Ovary (tissue), 9 donors: ENCODE measurements around the gene AGPS. TPM values are rescaled to one million over a fixed set of nuclear protein-coding genes. Genes with fewer than 3 reads are reported as not detected.
"Not testable (repeated sequence)": the region's sequence is repeated elsewhere in the genome, so short reads cannot be mapped to it uniquely, and the experiment has no call there.

Experiments
- DNase-seq, 5 donors: peaks; one replicate each; pipeline ENCODE4 v3.0.0-alpha.2; 2019 to 2020
- H3K27ac ChIP-seq, 2 donors: fragments of 200-600 bp; one replicate each; pipeline versions ENCODE4 v1.5.1 to v1.8.0; 2019 to 2022
- H3K27me3 ChIP-seq: fragments of 200-600 bp; one replicate; pipeline ENCODE4 v1.8.0; 2022
- H3K36me3 ChIP-seq: fragments of 200-600 bp; sonication (generic); one replicate; pipeline ENCODE4 v1.5.1; 2019
- H3K4me1 ChIP-seq: one replicate; pipeline ENCODE4 v1.8.1; 2013; ENCODE audit warnings: mild to moderate bottlenecking, moderate library complexity; ENCODE audit not compliant: insufficient read depth
- H3K4me3 ChIP-seq: fragments of 200-600 bp; sonication (generic); one replicate; pipeline ENCODE4 v1.5.1; 2017
- H3K9me3 ChIP-seq, 2 donors: fragments of 200-600 bp in 1 of 2; sonication (generic) in 1 of 2; one replicate each; pipeline versions ENCODE4 v1.5.1 to v1.8.1; 2013 to 2019; ENCODE audit warnings: mild to moderate bottlenecking in 1 of 2, moderate library complexity in 1 of 2
- EP300 ChIP-seq: sonication (generic); formaldehyde crosslinking; IDR thresholded peaks from one replicate; pipeline ENCODE4 v1.6.1; 2017; ENCODE audit warnings: antibody characterized with exemption
- POLR2A ChIP-seq: fragments of 450-650 bp; IDR thresholded peaks from one replicate; pipeline ENCODE4 v1.6.1; 2017; ENCODE audit warnings: antibody characterized with exemption, mild to moderate bottlenecking, moderate library complexity
- WGBS, 3 donors: extraction: QIAGEN DNeasy Blood & Tissue Kit in 1 of 3; methylation state at CpG; one replicate each; pipeline versions ENCODE4 v1.1.5 to v1.1.7; 2013 to 2017; 5-methylcytosine and 5-hydroxymethylcytosine counted together
- intact Hi-C, 4 donors: fragments of 100-400 bp; cut with DNase I; formaldehyde crosslinking; loops; one replicate each; pipeline versions ENCODE4 v1.11.0 to v1.15.1; 2022 to 2023
- polyA plus RNA-seq, 2 donors: library from polyadenylated mRNA; stranded (reverse); fragments of 200-250 nt in 1 of 2; fragments of 350-450 nt in 1 of 2; fragmentation: Illumina TruSeq in 1 of 2; extraction: RNeasy Lipid Tissue Mini Kit (QIAGEN cat#74804) in 1 of 2; gene quantifications; one replicate each; pipeline ENCODE4 v1.2.3, GENCODE V29; 2013 to 2014
- total RNA-seq, 7 donors: library from RNA; depleted of rRNA in 2 of 7; stranded (reverse); fragments of >200 nt in 2 of 7; fragmentation: NEBNext Ultra II Directional in 3 of 7; extraction: Animal tissue kit (Norgen Biotek cat#: 25700) in 3 of 7; gene quantifications; one replicate each; pipeline versions ENCODE4 v1.1.0 to v1.2.4, GENCODE V29; 2016 to 2023
- TF ChIP-seq, protein P1 (sequence below), 3 donors: fragments of 450-650 bp in 2 of 3; fragments of 200-600 bp in 1 of 3; IDR thresholded peaks; one replicate each; pipeline versions ENCODE4 v1.5.1 to v1.8.0; 2016 to 2022; ENCODE audit warnings: antibody characterized with exemption in 3 of 3, mild to moderate bottlenecking in 1 of 3
- donor health status: DM: no; HTN: no; CAD: no; lungs with moderate emphysema.
- donor health status: DM: no; HTN: no; CAD: no.
- donor health status: Bipolar disorder and iron deficiency.
- donor health status: DM: yes; HTN: yes; CAD: no.
- donor health status: DM: no; HTN: no; CAD: no.
- donor health status: DM: yes; HTN: yes; CAD: no.

Gene AGPS
- total and polyA plus RNA-seq, 9 donors = 5.4 to 31.5 (median 21.3) TPM

DNA sequence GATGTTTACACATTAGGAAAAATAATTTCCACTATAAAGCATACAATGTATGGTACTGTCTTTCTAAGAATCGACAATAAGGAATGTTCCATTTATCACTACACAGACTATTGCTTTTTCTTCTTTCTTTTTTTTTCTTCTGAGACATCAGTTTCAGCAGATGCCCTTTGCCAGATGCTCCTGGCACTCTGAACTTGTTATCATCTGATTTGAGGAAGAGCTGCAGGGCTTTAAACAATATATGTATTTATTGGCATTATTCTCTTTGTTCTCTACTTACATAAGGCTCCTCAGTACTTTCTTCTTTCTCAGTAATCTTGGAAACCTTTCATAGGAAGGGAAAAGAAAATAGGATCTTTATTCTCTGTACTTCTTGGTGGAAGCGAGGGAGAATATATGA, 45.0 kb upstream of the AGPS start:
- no peak for TF ChIP-seq EP300
- TF ChIP-seq, protein P1, sequence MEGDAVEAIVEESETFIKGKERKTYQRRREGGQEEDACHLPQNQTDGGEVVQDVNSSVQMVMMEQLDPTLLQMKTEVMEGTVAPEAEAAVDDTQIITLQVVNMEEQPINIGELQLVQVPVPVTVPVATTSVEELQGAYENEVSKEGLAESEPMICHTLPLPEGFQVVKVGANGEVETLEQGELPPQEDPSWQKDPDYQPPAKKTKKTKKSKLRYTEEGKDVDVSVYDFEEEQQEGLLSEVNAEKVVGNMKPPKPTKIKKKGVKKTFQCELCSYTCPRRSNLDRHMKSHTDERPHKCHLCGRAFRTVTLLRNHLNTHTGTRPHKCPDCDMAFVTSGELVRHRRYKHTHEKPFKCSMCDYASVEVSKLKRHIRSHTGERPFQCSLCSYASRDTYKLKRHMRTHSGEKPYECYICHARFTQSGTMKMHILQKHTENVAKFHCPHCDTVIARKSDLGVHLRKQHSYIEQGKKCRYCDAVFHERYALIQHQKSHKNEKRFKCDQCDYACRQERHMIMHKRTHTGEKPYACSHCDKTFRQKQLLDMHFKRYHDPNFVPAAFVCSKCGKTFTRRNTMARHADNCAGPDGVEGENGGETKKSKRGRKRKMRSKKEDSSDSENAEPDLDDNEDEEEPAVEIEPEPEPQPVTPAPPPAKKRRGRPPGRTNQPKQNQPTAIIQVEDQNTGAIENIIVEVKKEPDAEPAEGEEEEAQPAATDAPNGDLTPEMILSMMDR (IDR thresholded peaks at IDR 0.05) = no peak
- TF ChIP-seq POLR2A = no peak
- 70 to 84% (median 74%) methylated on average over 2 of the region's 2 CpGs for WGBS, 3 donors
- no peaks in the 10 kb centered on the region for H3K36me3 ChIP-seq
- H3K9me3 ChIP-seq = no peaks in the 10 kb centered on the region
- DNase-seq = no peak
- H3K4me1 ChIP-seq = peaks cover 9% of the 10 kb centered on the region
- H3K27me3 ChIP-seq = no peaks in the 10 kb centered on the region
- H3K27ac ChIP-seq = no peak overlapping the region
- intact Hi-C loops = no loop called here
- H3K4me3 ChIP-seq = no peak overlapping the region

DNA sequence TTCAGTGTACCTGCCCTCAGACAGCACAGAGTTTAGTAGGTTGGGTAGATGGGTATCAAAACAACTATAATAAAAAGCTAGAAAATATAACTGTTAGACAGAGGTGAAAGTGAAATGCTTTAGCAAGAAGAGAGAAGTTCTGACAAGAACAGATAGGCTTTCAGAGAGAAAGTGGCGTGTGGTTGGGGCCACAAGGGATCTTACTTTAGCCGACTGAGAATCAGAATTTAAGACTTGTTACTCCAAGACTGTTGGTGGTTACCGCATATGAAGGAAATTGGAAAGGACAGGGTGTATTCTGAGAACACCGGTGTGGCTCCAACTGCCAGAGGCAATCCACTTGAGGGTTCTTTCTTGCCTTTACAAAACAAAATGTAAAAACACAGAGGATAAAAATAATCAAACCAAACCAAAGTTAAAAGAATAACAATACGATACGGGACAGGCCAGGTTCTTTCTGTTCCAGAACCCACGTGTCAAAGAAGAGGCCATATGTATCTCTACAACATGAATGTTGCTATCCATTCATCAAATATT, 44.4 kb upstream of the AGPS start:
- TF ChIP-seq, protein P1 (IDR thresholded peaks at IDR 0.05) = no peak
- TF ChIP-seq EP300 (no peak), POLR2A (no peak)
- 45 to 60% (median 51%) methylated on average over 7 of the region's 7 CpGs for WGBS, 3 donors
- Histone ChIP-seq H3K27ac (no peak overlapping the region), H3K36me3 (no peaks in the 10 kb centered on the region), H3K27me3 (no peaks in the 10 kb centered on the region), H3K4me3 (no peak overlapping the region), H3K9me3 (no peaks in the 10 kb centered on the region), H3K4me1 (peaks cover 9% of the 10 kb centered on the region)
- no peak for DNase-seq
- intact Hi-C loops = no loop called here

DNA sequence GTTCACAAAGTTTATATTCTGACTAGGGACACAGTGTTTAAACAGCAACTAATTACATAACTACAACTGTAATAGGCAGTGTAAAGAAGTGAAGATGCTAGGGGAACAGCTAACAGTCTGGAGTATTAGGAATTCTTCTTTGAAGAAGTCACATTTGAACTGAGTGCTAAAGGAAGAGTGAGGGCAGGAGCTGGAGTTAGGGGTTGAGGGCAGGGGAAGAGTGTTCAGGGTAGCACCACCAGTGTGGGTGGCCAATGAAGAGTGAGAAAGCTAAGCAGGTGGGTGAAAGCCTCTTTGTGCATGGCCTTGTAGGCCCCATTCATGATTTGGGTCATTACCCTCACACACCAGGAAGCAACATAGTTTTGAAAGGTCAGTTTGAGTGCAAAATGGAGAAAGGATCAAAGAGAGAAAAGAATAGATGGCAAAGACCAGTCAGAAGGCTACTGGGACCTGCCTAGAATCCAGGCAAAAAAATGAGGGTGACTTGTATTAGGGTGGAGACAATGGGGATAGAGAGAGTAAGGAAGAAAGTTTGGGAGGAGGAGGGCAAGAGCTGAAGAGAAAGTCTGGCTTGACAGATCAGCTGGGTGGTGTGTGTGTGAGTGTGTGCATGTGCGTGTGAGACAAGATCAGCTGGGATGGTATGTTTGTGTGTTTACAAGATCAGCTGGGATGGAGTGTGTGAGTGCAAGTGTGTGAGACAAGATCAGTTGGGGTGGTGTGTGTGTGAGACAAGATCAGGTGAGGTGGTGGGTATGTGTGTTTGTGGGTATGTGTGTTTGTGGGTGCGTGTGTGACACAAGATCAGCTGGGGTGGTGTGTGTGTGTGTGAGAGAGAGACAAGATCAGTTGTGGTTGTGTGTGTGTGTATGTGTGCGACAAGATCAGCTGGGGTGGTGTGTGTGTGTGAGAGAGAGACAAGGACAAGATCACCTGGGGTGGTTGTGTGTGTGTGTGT, 43.6 kb upstream of the AGPS start:
- intact Hi-C loops = no loop called here
- Histone ChIP-seq H3K4me1 (peaks cover 9% of the 10 kb centered on the region), H3K9me3 (no peaks in the 10 kb centered on the region), H3K4me3 (no peak overlapping the region), H3K27me3 (no peaks in the 10 kb centered on the region), H3K36me3 (no peaks in the 10 kb centered on the region), H3K27ac (no peak overlapping the region)
- 93 to 94% (median 94%) methylated on average over 3 of the region's 3 CpGs for WGBS, 3 donors
- no peak for TF ChIP-seq POLR2A
- TF ChIP-seq, protein P1 (IDR thresholded peaks at IDR 0.05) = no peak
- no peak for TF ChIP-seq EP300
- no peak for DNase-seq

DNA sequence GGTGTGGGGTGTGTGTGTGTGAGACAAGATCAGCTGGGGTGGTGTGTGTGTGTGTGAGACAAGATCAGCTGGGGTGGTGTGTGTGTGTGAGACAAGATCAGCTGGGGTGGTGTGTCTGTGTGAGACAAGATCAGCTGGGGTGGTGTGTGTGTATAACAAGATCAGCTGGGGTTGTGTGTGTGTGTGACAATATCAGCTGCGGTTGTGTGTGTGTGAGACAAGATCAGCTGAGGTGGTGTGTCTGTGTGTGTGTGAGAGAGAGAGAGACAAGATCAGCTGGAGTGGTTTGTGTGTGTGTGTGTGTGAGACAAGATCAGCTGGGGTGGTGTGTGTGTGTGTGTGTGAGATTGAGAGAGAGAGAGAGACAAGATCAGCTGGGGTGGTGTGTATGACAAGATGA, 41.9 kb upstream of the AGPS start:
- H3K9me3 ChIP-seq, H3K27me3 ChIP-seq, H3K4me3 ChIP-seq, H3K36me3 ChIP-seq, H3K4me1 ChIP-seq, H3K27ac ChIP-seq, intact Hi-C loops, DNase-seq: not testable (repeated sequence)
- 46 to 83% (median 58%) methylated on average over 1 of the region's 1 CpG for WGBS, 3 donors

DNA sequence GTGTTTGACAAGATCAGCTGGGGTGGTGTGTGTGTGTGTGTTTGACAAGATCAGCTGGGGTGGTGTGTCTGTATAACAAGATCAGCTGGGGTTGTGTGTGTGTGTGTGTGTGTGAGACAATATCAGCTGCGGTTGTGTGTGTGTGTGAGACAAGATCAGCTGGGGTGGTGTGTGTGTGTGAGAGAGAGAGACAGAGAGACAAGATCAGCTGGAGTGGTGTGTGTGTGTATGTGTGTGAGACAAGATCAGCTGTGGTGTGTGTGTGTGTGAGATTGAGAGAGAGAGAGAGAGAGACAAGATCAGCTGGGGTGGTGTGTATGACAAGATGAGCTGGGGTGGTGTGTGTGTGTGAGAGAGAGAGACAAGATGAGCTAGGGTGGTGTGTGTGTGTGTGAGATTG, 41.5 kb upstream of the AGPS start:
- H3K4me3 ChIP-seq, H3K27me3 ChIP-seq, H3K9me3 ChIP-seq, intact Hi-C loops, DNase-seq, H3K36me3 ChIP-seq, H3K4me1 ChIP-seq, H3K27ac ChIP-seq: not testable (repeated sequence)
- 46 to 79% (median 75%) methylated on average over 1 of the region's 1 CpG for WGBS, 3 donors
